ENCODE results near the gene GMPPA.

The GMPPA gene

GRCh38 chr2:219506802-219507526 lies 8.3 kb downstream of the GMPPA start:
- no peak for DNase-seq

GRCh38 chr2:219507581-219508443 lies 9.1 kb downstream of the GMPPA start:
- DNase-seq: no peak

GRCh38 chr2:219508444-219508734 lies 9.7 kb downstream of the GMPPA start:
- DNase-seq: no peak

GRCh38 chr2:219508971-219509779 lies 10.5 kb downstream of the GMPPA start:
- no peak for DNase-seq

- peak; percentile 71 for DNase-seq
These were observed 11.3 kb downstream of the GMPPA start for GRCh38 chr2:219509780-219510511.

GRCh38 chr2:219510512-219511135 lies 11.9 kb downstream of the GMPPA start:
- DNase-seq: no peak

GRCh38 chr2:219511547-219512325 lies 13.0 kb downstream of the GMPPA start:
- DNase-seq: no peak

GRCh38 chr2:219512524-219513216 lies 14.0 kb downstream of the GMPPA start:
- DNase-seq: no peak

- no peak for DNase-seq
These were observed 15.1 kb downstream of the GMPPA start for GRCh38 chr2:219513787-219514186.

- DNase-seq: no peak
These were observed 15.6 kb downstream of the GMPPA start, which contains the start of gene ASIC4 for GRCh38 chr2:219514196-219514761. Gene ASIC4 (plus strand): TSS chr2:219514482. CDS start chr2:219514725, 243 bp downstream.

GRCh38 chr2:219514836-219515235 lies 16.1 kb downstream of the GMPPA start:
- no peak for DNase-seq

- no peak for DNase-seq
These were observed 17.4 kb downstream of the GMPPA start for GRCh38 chr2:219515874-219516629.

GRCh38 chr2:219516888-219517287 lies 18.2 kb downstream of the GMPPA start:
- DNase-seq: no peak

GRCh38 chr2:219517954-219518778 lies 19.5 kb downstream of the GMPPA start:
- DNase-seq: no peak

GRCh38 chr2:219519526-219519916 lies 20.8 kb downstream of the GMPPA start:
- no peak for DNase-seq

- DNase-seq: no peak
These were observed 21.4 kb downstream of the GMPPA start for GRCh38 chr2:219520079-219520478.

- DNase-seq: no peak
These were observed 22.6 kb downstream of the GMPPA start for GRCh38 chr2:219521066-219521880.

All from activated CD4-positive, alpha-beta T cell treated with anti-CD3 and anti-CD28 coated beads for 48 hours (primary cell).